HG03354 (cell line): Measurements from ENCODE around the gene CDC42SE2.
"Not testable (repeated sequence)": the region's sequence is repeated elsewhere in the genome, so short reads cannot be mapped to it uniquely, and the experiment has no call there.

Experiments
- ATAC-seq: cut with Tn5 transposase; IDR thresholded peaks from one replicate; pipeline ENCODE4 v1.9.1; 2021; ENCODE audit warnings: mild to moderate bottlenecking; ENCODE audit not compliant: unreplicated experiment, poor library complexity, severe bottlenecking

The CDC42SE2 gene

DNA sequence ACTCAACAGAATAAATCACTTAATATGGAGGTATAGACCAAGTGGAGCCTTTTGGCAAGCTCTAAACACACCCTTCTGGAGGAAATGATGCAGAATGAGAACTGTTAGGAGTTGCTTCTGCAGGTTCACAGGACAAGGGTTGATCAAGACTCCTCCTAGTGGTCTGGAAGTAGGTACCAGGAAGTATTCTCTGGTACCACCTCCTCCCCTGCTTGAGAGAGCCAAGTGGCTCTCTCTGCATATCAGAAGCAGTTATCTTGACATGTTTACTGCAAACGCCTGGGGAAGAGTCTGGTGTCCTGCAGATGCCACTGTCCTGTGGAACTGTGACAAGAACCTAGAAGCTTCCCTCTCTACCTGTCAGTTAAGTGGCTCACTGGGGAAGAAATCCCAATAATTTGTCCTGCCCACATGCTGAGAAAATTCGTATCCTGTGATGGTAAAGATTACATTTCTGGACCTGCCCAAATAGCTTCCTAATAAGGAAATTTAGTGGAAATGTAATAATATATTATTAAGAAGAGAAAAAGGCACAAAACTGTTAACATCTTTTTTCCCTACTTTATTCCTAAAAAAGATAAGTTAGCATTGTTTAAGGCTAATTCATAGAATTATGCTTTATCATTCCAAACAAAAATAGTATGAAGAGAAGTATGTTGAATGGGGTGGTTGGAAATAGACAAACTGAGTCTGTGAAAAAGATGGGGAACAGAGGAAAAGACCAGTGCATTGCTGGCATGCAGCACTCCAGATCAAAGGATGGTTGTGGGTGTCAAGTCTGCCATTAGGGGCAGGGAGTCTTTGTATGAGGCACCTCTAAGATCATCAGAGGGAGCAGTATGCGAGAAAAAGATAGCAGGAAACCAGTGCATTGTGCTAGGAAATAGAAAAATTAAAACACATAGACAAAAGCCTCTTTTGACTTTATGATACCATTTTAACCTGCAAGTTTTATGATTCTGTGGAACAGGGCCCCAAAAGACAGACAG is 118.8 kb downstream of the CDC42SE2 start:
- ATAC-seq: peak; percentile 69

DNA sequence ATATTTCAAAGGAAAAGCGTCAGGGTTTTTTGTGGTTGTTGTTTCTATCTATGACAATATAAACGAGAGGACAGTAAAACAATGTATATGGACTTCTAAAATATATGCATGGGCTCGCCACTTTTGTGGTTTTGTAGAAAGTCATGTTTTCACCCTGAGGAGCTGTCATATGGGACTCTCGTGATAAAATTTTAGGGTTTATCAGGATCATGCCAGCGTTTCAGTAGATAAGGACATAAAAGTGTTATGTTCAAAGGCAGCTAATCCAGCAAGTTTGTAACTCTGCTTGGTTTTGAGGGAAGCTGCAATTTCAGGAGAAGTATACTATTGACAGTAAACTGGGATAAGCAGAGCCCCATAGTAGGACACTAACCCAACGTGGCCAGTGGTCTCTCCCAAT is 120.3 kb downstream of the CDC42SE2 start:
- no peak for ATAC-seq

DNA sequence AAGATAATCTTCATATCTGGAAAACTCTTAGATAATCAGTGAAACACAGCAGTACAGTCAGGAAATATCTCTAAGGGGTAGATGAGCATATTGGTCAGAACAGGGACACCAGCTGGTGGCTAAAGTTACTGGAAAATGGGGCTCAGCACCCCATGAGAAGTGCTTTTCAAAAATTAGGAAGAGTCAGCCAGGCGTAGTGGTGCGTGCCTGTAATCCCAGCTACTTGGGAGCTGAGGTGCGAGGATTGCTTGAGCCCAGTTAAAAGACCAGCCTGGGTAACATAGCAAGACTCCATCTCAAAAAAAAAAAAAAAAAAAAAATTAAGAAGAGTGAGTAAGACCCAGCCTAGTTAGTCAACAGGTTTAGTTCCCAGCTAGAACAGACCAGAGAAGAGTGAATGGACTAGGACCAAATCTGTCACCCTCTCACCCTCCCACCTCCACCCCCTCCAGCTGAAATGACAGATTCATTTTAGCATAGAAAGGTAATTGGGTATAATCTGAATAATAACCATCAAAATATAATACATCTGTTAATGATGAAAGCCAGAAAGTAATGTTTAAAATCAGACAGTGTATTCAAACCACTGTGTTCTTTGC is 120.9 kb downstream of the CDC42SE2 start:
- no peak for ATAC-seq

GRCh38 chr5:131386124-131386523 is 122.3 kb downstream of the CDC42SE2 start:
- ATAC-seq: no peak

DNA sequence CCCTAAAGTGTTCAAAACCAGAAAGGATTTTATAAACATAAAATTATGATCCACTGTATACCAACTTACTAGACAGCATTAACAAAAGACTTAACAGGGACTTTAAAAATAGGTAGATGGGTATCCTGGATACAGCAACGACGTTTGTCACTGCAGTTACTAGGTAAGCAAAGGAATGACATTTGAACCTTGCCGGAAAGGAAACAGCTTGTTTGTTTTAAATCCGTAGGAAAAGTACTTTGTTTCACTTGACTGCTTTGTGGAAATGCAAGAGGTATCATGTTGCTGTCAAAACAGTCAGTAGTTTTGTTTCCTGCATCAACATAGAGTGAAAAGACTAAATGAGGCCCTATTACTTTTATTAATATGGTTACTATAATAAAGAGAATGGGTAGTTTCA is 122.9 kb downstream of the CDC42SE2 start:
- no peak for ATAC-seq

DNA sequence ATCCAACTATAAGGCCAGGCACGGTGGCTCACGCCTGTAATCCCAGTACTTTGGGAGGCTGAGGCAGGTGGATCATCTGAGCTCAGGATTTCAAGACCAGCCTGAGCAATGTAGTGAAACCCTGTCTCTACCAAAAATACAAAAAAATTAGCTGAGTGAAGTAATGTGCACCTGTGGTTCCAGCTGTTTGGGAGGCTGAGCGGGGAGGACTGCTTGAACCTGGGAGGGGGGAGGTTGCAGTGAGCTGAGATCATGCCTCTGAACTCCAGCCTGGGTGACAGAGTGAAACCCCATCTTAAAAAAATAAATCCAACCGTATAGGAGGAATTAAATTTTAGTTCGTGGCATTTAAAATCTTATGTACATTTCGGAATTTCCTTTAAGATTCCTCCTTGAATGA is 123.4 kb downstream of the CDC42SE2 start:
- no peak for ATAC-seq

- ATAC-seq: no peak
Measured at GRCh38 chr5:131389096-131389868, 125.4 kb downstream of the CDC42SE2 start.

DNA sequence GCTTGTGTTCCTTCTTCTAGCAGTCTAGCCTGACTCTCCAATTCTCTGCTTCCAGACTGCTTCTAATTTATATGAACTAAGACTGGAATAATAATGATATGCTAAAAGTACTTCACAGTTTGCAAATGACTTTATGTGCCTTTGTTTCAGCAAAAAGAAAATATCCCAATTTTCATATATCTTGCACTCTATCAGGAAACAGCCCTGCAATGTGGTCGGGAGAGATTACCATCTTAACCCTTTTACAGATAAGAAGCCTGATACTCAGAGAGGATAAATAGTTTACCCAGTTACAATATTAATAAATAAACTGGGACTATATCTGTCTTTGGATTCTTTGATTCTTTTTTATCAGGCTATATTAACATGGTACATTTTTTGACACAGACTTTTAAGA is 126.0 kb downstream of the CDC42SE2 start:
- no peak for ATAC-seq

DNA sequence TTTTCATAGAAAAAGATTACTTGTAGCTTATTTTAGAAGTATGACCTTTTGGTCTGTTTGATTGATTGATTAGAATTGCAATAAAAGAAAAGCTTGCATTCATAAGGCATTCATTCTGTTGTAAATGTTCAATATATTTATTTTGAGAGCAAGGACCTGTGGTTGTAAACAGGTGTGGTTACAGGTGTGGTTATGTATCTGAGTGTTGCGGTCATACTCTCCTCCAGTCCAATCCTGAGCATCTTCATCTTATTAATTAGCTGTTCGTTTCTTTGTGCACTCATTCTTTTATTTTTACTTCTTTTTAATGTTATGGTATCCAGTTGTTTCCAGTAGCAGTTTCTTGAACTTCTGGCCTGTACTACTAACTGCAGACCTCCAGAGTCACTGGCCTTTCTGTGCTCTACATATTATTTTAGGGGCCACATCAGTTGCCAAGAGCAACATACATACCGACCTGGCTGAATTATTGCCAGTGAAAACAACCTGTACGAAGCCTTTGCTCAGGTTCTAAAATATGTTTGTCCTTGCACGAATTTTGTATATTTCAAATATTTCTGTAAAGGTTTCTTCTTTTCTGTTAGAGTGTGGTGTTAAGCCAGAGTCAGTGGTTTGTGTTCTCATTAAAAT is 128.7 kb downstream of the CDC42SE2 start:
- no peak for ATAC-seq

- no peak for ATAC-seq
Measured at GRCh38 chr5:131393498-131393968, 129.7 kb downstream of the CDC42SE2 start.

- ATAC-seq: peak; percentile 82
Measured at GRCh38 chr5:131394128-131394527, 130.3 kb downstream of the CDC42SE2 start.

GRCh38 chr5:131396015-131396414 is 132.2 kb downstream of the CDC42SE2 start:
- ATAC-seq: peak; percentile 84

- no peak for ATAC-seq
Measured at GRCh38 chr5:131396630-131397273, 132.9 kb downstream of the CDC42SE2 start.

DNA sequence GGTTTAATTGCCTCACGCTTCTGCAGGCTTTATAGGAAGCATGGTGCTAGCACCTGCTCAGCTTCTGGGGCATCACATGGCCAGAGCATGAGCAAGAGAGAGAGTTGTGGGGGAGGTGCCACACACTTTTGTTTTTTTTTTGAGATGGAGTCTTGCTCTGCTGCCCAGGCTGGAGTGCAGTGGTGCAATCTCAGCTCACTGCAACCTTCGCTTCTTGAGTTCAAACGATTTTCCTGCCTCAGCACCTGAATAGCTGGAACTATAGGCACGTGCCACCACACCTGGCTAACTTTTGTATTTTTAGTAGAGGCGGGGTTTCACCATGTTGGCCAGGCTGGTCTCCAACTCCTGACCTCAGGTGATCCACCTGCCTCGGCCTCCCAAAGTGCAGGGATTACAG is 135.2 kb downstream of the CDC42SE2 start:
- ATAC-seq: not testable (repeated sequence)

GRCh38 chr5:131400585-131400984 is 136.7 kb downstream of the CDC42SE2 start:
- no peak for ATAC-seq

DNA sequence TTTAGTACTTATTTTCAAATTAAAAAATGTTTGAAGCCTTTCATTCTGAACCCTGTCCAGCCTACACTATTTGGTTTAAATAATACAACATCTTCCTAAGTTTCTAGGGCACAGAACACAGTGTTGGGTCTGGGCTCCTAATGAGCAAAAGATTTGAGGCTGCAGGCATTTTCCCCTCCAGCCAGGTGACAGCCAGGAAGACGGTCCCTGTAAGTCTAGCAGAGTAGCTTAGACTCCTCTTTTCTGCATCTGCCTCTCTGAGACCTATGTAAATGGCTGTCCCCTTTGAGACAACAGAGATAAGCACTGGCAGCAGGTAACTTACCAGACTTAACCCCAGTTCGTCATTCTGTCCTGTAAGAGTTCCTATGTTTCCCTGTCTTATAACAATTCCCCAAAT is 141.8 kb downstream of the CDC42SE2 start:
- no peak for ATAC-seq

GRCh38 chr5:131406076-131406475 is 142.2 kb downstream of the CDC42SE2 start:
- no peak for ATAC-seq

GRCh38 chr5:131406975-131407638 is 143.3 kb downstream of the CDC42SE2 start:
- ATAC-seq: no peak
